NT2/D1 (cell line): ENCODE measurements around the gene CRELD1.

Experiments
- DNase-seq: peaks from one replicate; pipeline ENCODE4 v3.0.0-alpha.2; 2011; ENCODE audit warnings: low read depth, low spot score
- H3K27me3 ChIP-seq: 2 replicates; pipeline ENCODE4 v1.6.0; 2011; ENCODE audit warnings: mild to moderate bottlenecking; ENCODE audit not compliant: insufficient read length, insufficient read depth
- H3K36me3 ChIP-seq: 2 replicates; pipeline ENCODE4 v1.6.1; 2011; ENCODE audit warnings: mild to moderate bottlenecking, low read length, mixed read lengths; ENCODE audit not compliant: insufficient read depth, insufficient read length
- H3K4me1 ChIP-seq: 2 replicates; pipeline ENCODE4 v1.5.1; 2011; ENCODE audit not compliant: insufficient read depth, insufficient read length
- H3K4me3 ChIP-seq: 2 replicates; pipeline ENCODE4 v1.5.1; 2011; ENCODE audit warnings: low read depth; ENCODE audit not compliant: insufficient read length
- H3K9ac ChIP-seq: 2 replicates; pipeline ENCODE4 v1.6.0; 2011; ENCODE audit warnings: low read depth; ENCODE audit not compliant: insufficient read length
- H3K9me3 ChIP-seq: 2 replicates; pipeline ENCODE4 v1.5.1; 2011; ENCODE audit warnings: mild to moderate bottlenecking, low read length; ENCODE audit not compliant: insufficient read depth
- SUZ12 ChIP-seq: IDR thresholded peaks from 2 replicates; pipeline ENCODE4 v1.6.1; 2011; ENCODE audit not compliant: insufficient read length, insufficient read depth; ENCODE audit errors: extremely low read depth
- YY1 ChIP-seq: IDR thresholded peaks from 2 replicates; pipeline ENCODE4 v1.6.1; 2011; ENCODE audit not compliant: insufficient read length, insufficient read depth
- ZNF274 ChIP-seq: IDR thresholded peaks from 2 replicates; pipeline ENCODE4 v1.6.1; 2011; ENCODE audit warnings: mild to moderate bottlenecking, low read depth, low read length

The CRELD1 gene

DNA sequence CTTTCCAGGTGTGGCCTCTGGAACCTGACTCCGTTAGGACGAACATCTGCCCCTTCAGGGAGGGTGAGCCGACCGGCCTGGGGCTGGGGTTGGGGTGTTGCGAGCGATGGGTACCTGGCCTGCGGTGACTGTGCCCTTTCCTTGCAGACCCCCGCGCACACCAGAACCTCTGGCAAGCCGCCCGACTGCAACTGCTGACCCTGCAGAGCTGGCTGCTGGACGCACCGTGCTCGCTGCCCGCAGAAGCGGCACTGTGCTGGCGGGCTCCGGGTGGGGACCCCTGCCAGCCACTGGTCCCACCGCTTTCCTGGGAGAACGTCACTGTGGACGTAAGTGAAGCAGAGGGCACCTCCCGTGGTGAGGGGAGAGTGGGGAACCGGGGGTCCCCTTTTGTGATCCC is 5.5 kb upstream of the CRELD1 start:
- Histone ChIP-seq H3K4me1 (peaks cover 3% of the 10 kb centered on the region), H3K27me3 (no peaks in the 10 kb centered on the region), H3K4me3 (no peak overlapping the region), H3K9me3 (no peaks in the 10 kb centered on the region), H3K36me3 (no peaks in the 10 kb centered on the region), H3K9ac (no peak overlapping the region)
- TF ChIP-seq ZNF274 (no peak), YY1 (no peak), SUZ12 (no peak)
- no peak for DNase-seq

DNA sequence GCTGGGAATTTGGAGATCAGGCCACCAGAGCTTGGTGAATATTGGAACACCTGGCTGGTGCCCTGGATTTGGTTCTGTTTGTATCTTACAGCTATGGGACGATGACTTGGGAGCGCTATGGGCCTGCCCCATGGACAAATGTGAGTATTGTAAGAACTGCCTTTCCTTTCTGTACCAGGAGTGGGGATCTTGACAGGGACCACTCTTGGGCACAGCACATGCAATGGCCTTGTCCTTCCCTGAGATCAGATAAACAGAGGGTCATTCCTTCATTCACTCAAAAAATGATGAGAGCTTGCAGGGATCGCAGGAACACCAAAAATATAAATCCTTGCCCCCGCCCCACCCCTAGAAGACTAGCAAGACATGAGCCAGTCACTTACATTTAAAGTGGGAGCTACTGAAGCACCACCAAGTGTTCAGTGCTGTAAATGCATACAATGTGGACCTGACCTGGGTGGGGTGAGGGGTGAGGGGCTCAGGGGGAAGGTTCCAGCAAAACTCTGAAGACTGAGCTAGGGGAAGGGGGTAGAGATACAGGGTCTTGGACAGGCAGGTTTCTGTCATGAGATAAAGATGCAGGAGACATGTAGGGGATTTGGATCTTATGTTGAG is 2.7 kb upstream of the CRELD1 start:
- no peak for DNase-seq
- H3K27me3 ChIP-seq, result no peaks in the 10 kb centered on the region
- no peak overlapping the region for H3K4me3 ChIP-seq
- peaks cover 3% of the 10 kb centered on the region for H3K4me1 ChIP-seq
- TF ChIP-seq YY1, result no peak
- no peak overlapping the region for H3K9ac ChIP-seq
- H3K36me3 ChIP-seq, result peaks cover 6% of the 10 kb centered on the region
- no peaks in the 10 kb centered on the region for H3K9me3 ChIP-seq

DNA sequence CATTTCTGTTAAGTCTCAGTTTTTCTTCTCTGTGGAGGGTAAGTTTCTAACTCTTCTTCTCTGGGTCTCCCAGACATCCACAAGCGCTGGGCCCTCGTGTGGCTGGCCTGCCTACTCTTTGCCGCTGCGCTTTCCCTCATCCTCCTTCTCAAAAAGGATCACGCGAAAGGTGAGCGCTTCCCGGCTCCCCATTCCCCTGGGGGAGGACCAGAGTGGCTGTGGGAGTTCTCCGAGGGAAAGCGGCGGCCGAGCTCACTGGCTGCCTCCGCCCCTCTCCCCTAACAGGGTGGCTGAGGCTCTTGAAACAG is 1.1 kb upstream of the CRELD1 start:
- no peak for DNase-seq
- no peaks in the 10 kb centered on the region for H3K27me3 ChIP-seq
- peaks cover 3% of the 10 kb centered on the region for H3K4me1 ChIP-seq
- peaks cover 20% of the 10 kb centered on the region for H3K36me3 ChIP-seq
- peak overlapping the region; percentile 93 for H3K9ac ChIP-seq
- H3K4me3 ChIP-seq, result peak overlapping the region; percentile 85
- TF ChIP-seq ZNF274 (no peak), YY1 (no peak), SUZ12 (no peak)
- H3K9me3 ChIP-seq, result no peaks in the 10 kb centered on the region

DNA sequence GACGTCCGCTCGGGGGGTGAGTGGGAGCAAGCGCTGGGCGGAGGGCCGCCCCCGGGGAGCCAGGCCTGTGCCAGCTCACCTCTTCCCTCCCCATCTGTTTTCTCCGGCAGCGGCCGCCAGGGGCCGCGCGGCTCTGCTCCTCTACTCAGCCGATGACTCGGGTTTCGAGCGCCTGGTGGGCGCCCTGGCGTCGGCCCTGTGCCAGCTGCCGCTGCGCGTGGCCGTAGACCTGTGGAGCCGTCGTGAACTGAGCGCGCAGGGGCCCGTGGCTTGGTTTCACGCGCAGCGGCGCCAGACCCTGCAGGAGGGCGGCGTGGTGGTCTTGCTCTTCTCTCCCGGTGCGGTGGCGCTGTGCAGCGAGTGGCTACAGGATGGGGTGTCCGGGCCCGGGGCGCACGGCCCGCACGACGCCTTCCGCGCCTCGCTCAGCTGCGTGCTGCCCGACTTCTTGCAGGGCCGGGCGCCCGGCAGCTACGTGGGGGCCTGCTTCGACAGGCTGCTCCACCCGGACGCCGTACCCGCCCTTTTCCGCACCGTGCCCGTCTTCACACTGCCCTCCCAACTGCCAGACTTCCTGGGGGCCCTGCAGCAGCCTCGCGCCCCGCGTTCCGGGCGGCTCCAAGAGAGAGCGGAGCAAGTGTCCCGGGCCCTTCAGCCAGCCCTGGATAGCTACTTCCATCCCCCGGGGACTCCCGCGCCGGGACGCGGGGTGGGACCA is 632 bp upstream of the CRELD1 start:
- peaks cover 25% of the 10 kb centered on the region for H3K36me3 ChIP-seq
- DNase-seq, result no peak
- no peak for TF ChIP-seq YY1
- TF ChIP-seq ZNF274, result no peak
- TF ChIP-seq SUZ12, result no peak
- H3K4me3 ChIP-seq, result peak overlapping the region; percentile 85
- H3K9ac ChIP-seq, result peak overlapping the region; percentile 93
- H3K9me3 ChIP-seq, result no peaks in the 10 kb centered on the region
- H3K4me1 ChIP-seq, result peaks cover 3% of the 10 kb centered on the region
- no peaks in the 10 kb centered on the region for H3K27me3 ChIP-seq

DNA sequence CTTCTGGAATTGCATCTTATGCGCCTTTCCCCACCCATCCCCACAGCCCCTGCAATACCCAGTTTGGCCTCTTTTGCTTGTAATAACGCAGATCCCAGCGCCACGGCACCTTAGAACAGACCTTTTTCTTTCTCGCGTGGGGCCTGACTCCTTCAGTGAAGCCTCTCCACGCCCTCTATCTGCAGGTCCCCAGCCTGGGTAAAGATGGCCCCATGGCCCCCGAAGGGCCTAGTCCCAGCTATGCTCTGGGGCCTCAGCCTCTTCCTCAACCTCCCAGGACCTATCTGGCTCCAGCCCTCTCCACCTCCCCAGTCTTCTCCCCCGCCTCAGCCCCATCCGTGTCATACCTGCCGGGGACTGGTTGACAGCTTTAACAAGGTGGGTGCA is 594 bp downstream of the CRELD1 start:
- H3K4me3 ChIP-seq, result peak overlapping the region; percentile 82
- DNase-seq, result no peak
- H3K9ac ChIP-seq, result peak overlapping the region; percentile 91
- H3K36me3 ChIP-seq, result peaks cover 29% of the 10 kb centered on the region
- peaks cover 3% of the 10 kb centered on the region for H3K4me1 ChIP-seq
- H3K9me3 ChIP-seq, result no peaks in the 10 kb centered on the region
- no peaks in the 10 kb centered on the region for H3K27me3 ChIP-seq
- TF ChIP-seq YY1, result no peak
- no peak for TF ChIP-seq ZNF274
- TF ChIP-seq SUZ12, result no peak

DNA sequence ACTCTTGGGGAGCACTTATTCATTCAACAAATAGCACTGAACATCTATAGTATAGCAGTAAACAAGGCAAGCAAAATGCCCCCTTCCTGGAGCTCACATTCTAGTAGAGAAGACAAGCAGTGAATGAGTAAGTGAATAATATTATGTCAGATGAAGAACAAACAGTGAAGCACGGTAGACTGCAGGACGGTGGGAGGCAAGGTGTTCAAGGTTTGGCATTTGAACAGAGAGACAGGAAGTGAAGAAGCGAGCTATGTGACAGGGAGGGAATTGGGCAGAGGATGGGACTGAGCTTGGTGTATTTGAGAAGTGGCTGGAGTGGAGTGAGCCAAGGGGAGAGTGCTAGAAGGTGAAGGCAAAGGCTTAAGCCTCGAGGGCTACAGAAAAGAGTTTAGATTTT is 1.4 kb downstream of the CRELD1 start:
- Histone ChIP-seq H3K36me3 (peaks cover 29% of the 10 kb centered on the region), H3K4me1 (no peaks in the 10 kb centered on the region), H3K27me3 (no peaks in the 10 kb centered on the region), H3K4me3 (no peak overlapping the region), H3K9ac (peak overlapping the region; percentile 91), H3K9me3 (no peaks in the 10 kb centered on the region)
- no peak for DNase-seq
- no peak for TF ChIP-seq ZNF274
- TF ChIP-seq SUZ12, result no peak
- TF ChIP-seq YY1, result no peak

DNA sequence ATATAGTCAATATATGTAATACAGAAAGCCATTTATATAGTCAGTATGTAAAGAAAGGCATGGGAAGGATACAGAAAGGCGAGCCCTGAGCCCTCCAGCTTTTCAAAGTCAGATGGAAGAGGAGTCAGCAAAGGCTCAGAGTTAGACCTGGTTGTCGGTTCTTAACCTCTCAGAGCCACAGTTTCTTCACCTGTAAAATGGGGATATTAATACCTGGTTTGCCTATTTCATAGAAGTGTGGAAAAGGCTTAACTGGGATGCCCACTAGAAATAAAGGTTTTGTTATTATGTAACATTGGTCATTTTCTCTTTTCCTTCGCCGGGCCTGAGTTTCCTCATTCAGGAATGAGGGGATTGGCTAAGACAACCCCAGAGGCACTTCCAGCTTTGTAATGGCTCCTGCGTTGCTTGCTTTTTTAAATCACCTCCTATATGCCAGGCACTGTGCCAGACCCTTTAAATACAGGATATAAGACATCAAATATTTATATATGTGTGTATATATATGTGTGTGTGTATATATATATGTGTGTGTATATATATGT is 2.4 kb downstream of the CRELD1 start:
- Histone ChIP-seq H3K4me3 (no peak overlapping the region), H3K4me1 (no peaks in the 10 kb centered on the region), H3K36me3 (peaks cover 34% of the 10 kb centered on the region), H3K9ac (no peak overlapping the region), H3K27me3 (no peaks in the 10 kb centered on the region), H3K9me3 (peaks cover 4% of the 10 kb centered on the region; the same call in 1 of the 2 replicates)
- DNase-seq, result no peak
- TF ChIP-seq SUZ12, result no peak
